GM18526 (cell line): ENCODE measurements around the gene ESPNL.

ENCODE experiments used
- POLR2A ChIP-seq: IDR thresholded peaks from 3 replicates; pipeline ENCODE4 v1.6.1; 2011; ENCODE audit not compliant: insufficient read length; ENCODE audit errors: extremely low read depth

ESPNL gene

GRCh38 chr2:238069877-238070276 is 30.3 kb upstream of the ESPNL start:
- no peak for TF ChIP-seq POLR2A

- TF ChIP-seq POLR2A, result no peak
Measured at GRCh38 chr2:238075397-238075796, 24.7 kb upstream of the ESPNL start.

GRCh38 chr2:238077292-238077691 is 22.8 kb upstream of the ESPNL start:
- TF ChIP-seq POLR2A, result no peak

GRCh38 chr2:238079874-238080327 is 20.2 kb upstream of the ESPNL start:
- no peak for TF ChIP-seq POLR2A

GRCh38 chr2:238080518-238080917 is 19.6 kb upstream of the ESPNL start:
- no peak for TF ChIP-seq POLR2A

GRCh38 chr2:238081150-238081549 is 19.0 kb upstream of the ESPNL start:
- TF ChIP-seq POLR2A, result no peak

- no peak for TF ChIP-seq POLR2A
Measured at GRCh38 chr2:238081561-238081960, 18.6 kb upstream of the ESPNL start.

GRCh38 chr2:238082151-238082550 is 18.0 kb upstream of the ESPNL start:
- no peak for TF ChIP-seq POLR2A

GRCh38 chr2:238082827-238083226 is 17.3 kb upstream of the ESPNL start:
- no peak for TF ChIP-seq POLR2A

GRCh38 chr2:238083919-238084318 is 16.2 kb upstream of the ESPNL start:
- TF ChIP-seq POLR2A, result no peak

- no peak for TF ChIP-seq POLR2A
Measured at GRCh38 chr2:238084761-238085160, 15.4 kb upstream of the ESPNL start.

GRCh38 chr2:238085899-238086298 is 14.2 kb upstream of the ESPNL start:
- no peak for TF ChIP-seq POLR2A

- no peak for TF ChIP-seq POLR2A
Measured at GRCh38 chr2:238087211-238087610, 12.9 kb upstream of the ESPNL start.

GRCh38 chr2:238090887-238091286 is 9.3 kb upstream of the ESPNL start:
- TF ChIP-seq POLR2A, result no peak

GRCh38 chr2:238091436-238092060 is 8.6 kb upstream of the ESPNL start:
- no peak for TF ChIP-seq POLR2A

- TF ChIP-seq POLR2A, result no peak
Measured at GRCh38 chr2:238092486-238093035, 7.6 kb upstream of the ESPNL start.
